ENCODE data around the gene ZNF562.

The ZNF562 gene

GRCh38 chr19:9720541-9720940 is 45.6 kb upstream of the ZNF562 start:
- no peaks in the 10 kb centered on the region for H3K27me3 ChIP-seq (ENCODE audit: insufficient read depth, low read length, poor library complexity)

GRCh38 chr19:9711815-9712214 is 36.9 kb upstream of the ZNF562 start:
- Histone ChIP-seq H3K79me2 (ENCODE audit: insufficient read depth, low read length) (no peaks in the 10 kb centered on the region), H3K27me3 (ENCODE audit: insufficient read depth, low read length, poor library complexity) (no peaks in the 10 kb centered on the region), H3K4me2 (ENCODE audit: insufficient read depth, low read length) (no peak overlapping the region), H3K9me3 (ENCODE audit: insufficient read depth, low read length, severe bottlenecking) (peaks cover 19% of the 10 kb centered on the region), H3K9ac (ENCODE audit: low read depth, low read length) (no peak overlapping the region), H3K4me3 (ENCODE audit: low read depth in 1 of 2, low read length in 2 of 2) (no peak overlapping the region), H3K27ac (ENCODE audit: low read length) (no peak overlapping the region), H3K36me3 (ENCODE audit: insufficient read depth, low read length) (no peaks in the 10 kb centered on the region), H2AFZ (ENCODE audit: low read depth, low read length) (no peak overlapping the region), H3K4me1 (ENCODE audit: insufficient read depth, low read length) (peaks cover 14% of the 10 kb centered on the region), H4K20me1 (ENCODE audit: insufficient read depth, low read length) (no peaks in the 10 kb centered on the region)
- DNase-seq (no peak), ATAC-seq (ENCODE audit: insufficient read depth, low read depth) (no peak)
- TF ChIP-seq EZH2 (IDR thresholded peaks at IDR 0.05; ENCODE audit: borderline replicate concordance, low read depth, low read length, severe bottlenecking): no peak

More at GRCh38 chr19:9720541-9720940, 45.6 kb upstream of the ZNF562 start:
- H3K4me2 ChIP-seq (ENCODE audit: insufficient read depth, low read length): no peak overlapping the region
- peak overlapping the region; percentile 48; the same call in 1 of the 2 replicates for H2AFZ ChIP-seq (ENCODE audit: low read depth, low read length)
- H3K4me3 ChIP-seq (ENCODE audit: low read depth in 1 of 2, low read length in 2 of 2): no peak overlapping the region
- ATAC-seq (ENCODE audit: insufficient read depth, low read depth) (no peak), DNase-seq (no peak)
- H3K36me3 ChIP-seq (ENCODE audit: insufficient read depth, low read length): no peaks in the 10 kb centered on the region
- no peaks in the 10 kb centered on the region for H3K9me3 ChIP-seq (ENCODE audit: insufficient read depth, low read length, severe bottlenecking)
- peak overlapping the region; percentile 85; the same call in 1 of the 2 replicates for H3K27ac ChIP-seq (ENCODE audit: low read length)
- no peak for TF ChIP-seq CTCF (IDR thresholded peaks at IDR 0.05; ENCODE audit: borderline replicate concordance, extremely low read depth, low read length, poor library complexity, severe bottlenecking)
- H3K79me2 ChIP-seq (ENCODE audit: insufficient read depth, low read length): no peaks in the 10 kb centered on the region
- no peak overlapping the region for H3K9ac ChIP-seq (ENCODE audit: low read depth, low read length)
- no peaks in the 10 kb centered on the region for H4K20me1 ChIP-seq (ENCODE audit: insufficient read depth, low read length)
- peaks cover 29% of the 10 kb centered on the region for H3K4me1 ChIP-seq (ENCODE audit: insufficient read depth, low read length)

- Histone ChIP-seq H3K79me2 (ENCODE audit: insufficient read depth, low read length) (no peaks in the 10 kb centered on the region), H3K27me3 (ENCODE audit: insufficient read depth, low read length, poor library complexity) (no peaks in the 10 kb centered on the region), H3K9me3 (ENCODE audit: insufficient read depth, low read length, severe bottlenecking) (peaks cover 19% of the 10 kb centered on the region), H3K4me2 (ENCODE audit: insufficient read depth, low read length) (no peak overlapping the region), H3K4me1 (ENCODE audit: insufficient read depth, low read length) (peaks cover 14% of the 10 kb centered on the region), H3K4me3 (ENCODE audit: low read depth in 1 of 2, low read length in 2 of 2) (no peak overlapping the region), H3K9ac (ENCODE audit: low read depth, low read length) (peak overlapping the region; percentile 6; the same call in 1 of the 2 replicates), H4K20me1 (ENCODE audit: insufficient read depth, low read length) (no peaks in the 10 kb centered on the region), H2AFZ (ENCODE audit: low read depth, low read length) (peak overlapping the region; percentile 68), H3K36me3 (ENCODE audit: insufficient read depth, low read length) (no peaks in the 10 kb centered on the region), H3K27ac (ENCODE audit: low read length) (peak overlapping the region; percentile 63; the same call in 1 of the 2 replicates)
- no peak for TF ChIP-seq EZH2 (IDR thresholded peaks at IDR 0.05; ENCODE audit: borderline replicate concordance, low read depth, low read length, severe bottlenecking)
- TF ChIP-seq CTCF (IDR thresholded peaks at IDR 0.05; ENCODE audit: borderline replicate concordance, extremely low read depth, low read length, poor library complexity, severe bottlenecking): no peak
- DNase-seq: no peak
- ATAC-seq (ENCODE audit: insufficient read depth, low read depth): peak; percentile 54
Observed at GRCh38 chr19:9709305-9709704, 34.4 kb upstream of the ZNF562 start.

- Histone ChIP-seq H3K4me2 (ENCODE audit: insufficient read depth, low read length) (no peak overlapping the region), H3K9me3 (ENCODE audit: insufficient read depth, low read length, severe bottlenecking) (peaks cover 6% of the 10 kb centered on the region), H3K27ac (ENCODE audit: low read length) (no peak overlapping the region), H3K4me3 (ENCODE audit: low read depth in 1 of 2, low read length in 2 of 2) (no peak overlapping the region), H3K9ac (ENCODE audit: low read depth, low read length) (no peak overlapping the region), H2AFZ (ENCODE audit: low read depth, low read length) (no peak overlapping the region), H3K27me3 (ENCODE audit: insufficient read depth, low read length, poor library complexity) (no peaks in the 10 kb centered on the region), H3K79me2 (ENCODE audit: insufficient read depth, low read length) (no peaks in the 10 kb centered on the region), H3K4me1 (ENCODE audit: insufficient read depth, low read length) (peaks cover 19% of the 10 kb centered on the region), H3K36me3 (ENCODE audit: insufficient read depth, low read length) (no peaks in the 10 kb centered on the region), H4K20me1 (ENCODE audit: insufficient read depth, low read length) (no peaks in the 10 kb centered on the region)
- ATAC-seq (ENCODE audit: insufficient read depth, low read depth) (no peak), DNase-seq (no peak)
- TF ChIP-seq EZH2 (IDR thresholded peaks at IDR 0.05; ENCODE audit: borderline replicate concordance, low read depth, low read length, severe bottlenecking) (no peak), CTCF (IDR thresholded peaks at IDR 0.05; ENCODE audit: borderline replicate concordance, extremely low read depth, low read length, poor library complexity, severe bottlenecking) (no peak)
Observed at GRCh38 chr19:9705836-9706235, 30.9 kb upstream of the ZNF562 start.

Measured in DND-41 (cell line).